Upper lobe of right lung (tissue), 1 donor: Measurements from ENCODE around the gene MAP6. TPM values are rescaled to one million over a fixed set of nuclear protein-coding genes. Genes with fewer than 3 reads are reported as not detected.

Experiments used
- ATAC-seq: fragments of 200-7000 bp; cut with Tn5 transposase; one replicate; pipeline ENCODE4 v1.9.1; 2020; ENCODE audit warnings: mild to moderate bottlenecking, moderate library complexity
- DNase-seq: peaks from one replicate; pipeline ENCODE4 v3.0.0-alpha.2; 2020
- H3K27ac ChIP-seq: fragments of 200-600 bp; one replicate; pipeline ENCODE4 v1.8.0; 2022
- H3K27me3 ChIP-seq: fragments of 200-600 bp; one replicate; pipeline ENCODE4 v1.8.0; 2022; ENCODE audit warnings: mild to moderate bottlenecking
- H3K36me3 ChIP-seq: fragments of 200-600 bp; one replicate; pipeline ENCODE4 v1.8.0; 2022
- H3K4me1 ChIP-seq: fragments of 200-600 bp; one replicate; pipeline ENCODE4 v1.8.0; 2022
- H3K4me3 ChIP-seq: fragments of 200-600 bp; one replicate; pipeline ENCODE4 v1.8.0; 2022; ENCODE audit warnings: mild to moderate bottlenecking
- H3K9me3 ChIP-seq: fragments of 200-600 bp; one replicate; pipeline ENCODE4 v1.8.0; 2022
- intact Hi-C: fragments of 100-400 bp; cut with DNase I; formaldehyde crosslinking; loops from one replicate; pipeline ENCODE4 v1.11.0; 2022
- total RNA-seq: library from RNA; stranded (reverse); fragmentation: NEBNext Ultra II Directional; extraction: Animal tissue kit (Norgen Biotek cat#: 25700); gene quantifications from one replicate; pipeline ENCODE4 v1.2.1, GENCODE V29; 2021
- TF ChIP-seq, protein P1 (sequence below): fragments of 200-600 bp; IDR thresholded peaks from one replicate; pipeline ENCODE4 v1.8.0; 2022; ENCODE audit warnings: antibody characterized with exemption
- donor health status: DM: no; HTN: yes; CAD: no; lungs with severe emphysema.

Gene MAP6
- total RNA-seq, 1 donor from 2014 or later = 5.8 TPM

DNA sequence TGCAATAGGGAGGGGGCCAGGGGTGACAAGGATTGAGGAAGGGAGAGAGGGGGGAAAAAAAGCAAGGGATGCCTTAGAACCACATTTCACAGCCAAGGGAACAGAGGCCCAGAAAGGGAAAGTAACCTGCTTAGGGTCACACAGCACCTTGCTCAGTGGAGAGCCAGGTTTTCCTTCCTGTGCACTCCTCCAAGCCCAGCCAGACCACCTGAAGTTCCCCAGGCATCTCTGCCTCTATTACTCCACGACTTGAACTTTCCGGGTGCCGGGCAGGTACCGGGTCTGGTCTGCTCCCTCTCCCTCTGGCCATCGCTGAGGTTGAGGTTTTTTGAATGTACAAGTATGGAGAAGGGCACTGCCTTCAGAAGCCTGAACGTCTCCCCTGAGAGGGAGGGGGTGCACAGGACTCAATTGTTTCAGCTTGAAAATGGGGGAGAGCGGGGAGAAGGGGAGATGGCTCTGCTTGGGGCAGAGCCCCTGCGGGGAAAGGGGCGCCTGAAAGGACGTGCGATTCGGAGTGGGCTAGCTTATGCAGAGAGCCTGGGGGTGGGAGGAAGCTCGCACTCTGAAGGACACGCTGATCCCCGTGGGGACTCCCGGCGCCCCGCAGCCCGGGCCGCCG, 107.3 kb downstream of the MAP6 start:
- H3K9me3 ChIP-seq = no peaks in the 10 kb centered on the region
- TF ChIP-seq, protein P1, sequence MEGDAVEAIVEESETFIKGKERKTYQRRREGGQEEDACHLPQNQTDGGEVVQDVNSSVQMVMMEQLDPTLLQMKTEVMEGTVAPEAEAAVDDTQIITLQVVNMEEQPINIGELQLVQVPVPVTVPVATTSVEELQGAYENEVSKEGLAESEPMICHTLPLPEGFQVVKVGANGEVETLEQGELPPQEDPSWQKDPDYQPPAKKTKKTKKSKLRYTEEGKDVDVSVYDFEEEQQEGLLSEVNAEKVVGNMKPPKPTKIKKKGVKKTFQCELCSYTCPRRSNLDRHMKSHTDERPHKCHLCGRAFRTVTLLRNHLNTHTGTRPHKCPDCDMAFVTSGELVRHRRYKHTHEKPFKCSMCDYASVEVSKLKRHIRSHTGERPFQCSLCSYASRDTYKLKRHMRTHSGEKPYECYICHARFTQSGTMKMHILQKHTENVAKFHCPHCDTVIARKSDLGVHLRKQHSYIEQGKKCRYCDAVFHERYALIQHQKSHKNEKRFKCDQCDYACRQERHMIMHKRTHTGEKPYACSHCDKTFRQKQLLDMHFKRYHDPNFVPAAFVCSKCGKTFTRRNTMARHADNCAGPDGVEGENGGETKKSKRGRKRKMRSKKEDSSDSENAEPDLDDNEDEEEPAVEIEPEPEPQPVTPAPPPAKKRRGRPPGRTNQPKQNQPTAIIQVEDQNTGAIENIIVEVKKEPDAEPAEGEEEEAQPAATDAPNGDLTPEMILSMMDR = no peak
- peaks cover 75% of the 10 kb centered on the region for H3K4me1 ChIP-seq
- intact Hi-C loops = no loop called here
- H3K27ac ChIP-seq = peak overlapping the region; percentile 99
- H3K4me3 ChIP-seq = peak overlapping the region; percentile 99
- ATAC-seq (no peak), DNase-seq (no peak)
- no peaks in the 10 kb centered on the region for H3K27me3 ChIP-seq
- H3K36me3 ChIP-seq = peaks cover 18% of the 10 kb centered on the region

DNA sequence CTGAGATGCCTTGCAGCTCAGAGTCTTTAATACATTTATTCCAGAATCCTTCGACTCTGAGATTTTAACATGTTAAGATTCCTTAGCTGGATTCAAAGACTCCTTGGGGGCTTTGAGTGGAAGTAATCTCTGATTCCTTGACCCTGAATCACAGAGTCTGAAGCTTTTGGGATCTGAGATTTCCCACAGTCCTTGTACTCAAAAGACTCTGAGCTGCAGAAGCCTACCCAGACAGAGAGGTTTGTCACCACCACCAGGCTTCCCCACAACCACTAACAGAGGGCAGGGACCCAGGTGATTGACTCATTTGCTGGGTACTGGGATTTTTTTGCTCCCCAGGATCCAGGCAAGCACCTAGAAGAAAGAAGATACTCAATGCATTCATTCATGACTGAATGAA, 108.2 kb downstream of the MAP6 start:
- Histone ChIP-seq H3K27ac (peak overlapping the region; percentile 99), H3K9me3 (no peaks in the 10 kb centered on the region), H3K36me3 (peaks cover 10% of the 10 kb centered on the region), H3K27me3 (no peaks in the 10 kb centered on the region), H3K4me1 (peaks cover 68% of the 10 kb centered on the region), H3K4me3 (no peak overlapping the region)
- no peak for ATAC-seq
- TF ChIP-seq, protein P1 = no peak
- DNase-seq = no peak
- intact Hi-C loops = no loop called here

DNA sequence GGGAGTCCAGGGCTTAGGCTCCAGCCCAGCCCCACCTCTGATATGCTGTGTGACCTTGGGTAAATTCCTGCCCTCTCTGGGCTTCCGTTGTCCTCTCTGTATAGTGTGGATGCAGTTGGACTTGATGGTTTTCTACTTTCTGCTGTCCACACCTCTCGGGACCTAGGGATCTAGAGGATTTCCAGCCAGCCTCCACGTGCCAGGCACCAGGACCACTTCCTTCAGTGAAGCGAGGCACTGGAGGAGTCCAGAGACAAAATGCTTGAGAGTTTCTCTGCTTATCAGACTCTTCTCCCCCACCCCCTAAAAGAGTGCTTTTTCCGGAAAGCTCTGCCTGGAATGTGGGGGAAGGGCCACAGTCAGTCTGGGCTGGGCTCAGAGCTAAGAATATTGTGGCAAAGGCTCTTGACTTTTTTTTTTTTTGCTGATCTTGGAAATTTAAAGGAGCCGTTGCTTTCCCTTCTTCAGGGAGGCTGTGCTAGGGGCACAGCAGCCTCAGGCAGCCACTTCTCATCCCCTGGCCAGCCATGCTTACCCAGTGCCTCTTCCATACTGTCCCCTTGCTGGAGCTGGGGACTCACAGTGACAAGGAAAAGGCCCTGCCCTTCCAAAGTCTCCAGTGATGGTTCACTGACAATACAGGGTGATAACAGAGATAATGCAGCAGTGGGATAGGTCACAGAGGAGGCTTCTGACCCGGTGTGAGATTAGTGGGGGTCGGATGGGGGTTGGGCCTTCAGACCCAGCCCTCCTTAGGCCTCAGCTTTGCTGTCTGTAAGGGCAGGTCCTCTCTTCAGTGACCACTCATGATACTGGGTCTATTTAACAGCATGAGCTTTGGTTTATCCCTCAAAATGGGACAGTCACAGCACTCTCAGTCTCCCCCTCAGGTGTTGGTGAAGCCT, 109.6 kb downstream of the MAP6 start:
- Histone ChIP-seq H3K4me3 (peak overlapping the region; percentile 28), H3K9me3 (no peaks in the 10 kb centered on the region), H3K27ac (peak overlapping the region; percentile 93), H3K36me3 (no peaks in the 10 kb centered on the region), H3K27me3 (no peaks in the 10 kb centered on the region), H3K4me1 (peaks cover 60% of the 10 kb centered on the region)
- TF ChIP-seq, protein P1 = no peak
- DNase-seq (peak; percentile 78), ATAC-seq (peak; percentile 57)
- intact Hi-C loops = no loop called here

DNA sequence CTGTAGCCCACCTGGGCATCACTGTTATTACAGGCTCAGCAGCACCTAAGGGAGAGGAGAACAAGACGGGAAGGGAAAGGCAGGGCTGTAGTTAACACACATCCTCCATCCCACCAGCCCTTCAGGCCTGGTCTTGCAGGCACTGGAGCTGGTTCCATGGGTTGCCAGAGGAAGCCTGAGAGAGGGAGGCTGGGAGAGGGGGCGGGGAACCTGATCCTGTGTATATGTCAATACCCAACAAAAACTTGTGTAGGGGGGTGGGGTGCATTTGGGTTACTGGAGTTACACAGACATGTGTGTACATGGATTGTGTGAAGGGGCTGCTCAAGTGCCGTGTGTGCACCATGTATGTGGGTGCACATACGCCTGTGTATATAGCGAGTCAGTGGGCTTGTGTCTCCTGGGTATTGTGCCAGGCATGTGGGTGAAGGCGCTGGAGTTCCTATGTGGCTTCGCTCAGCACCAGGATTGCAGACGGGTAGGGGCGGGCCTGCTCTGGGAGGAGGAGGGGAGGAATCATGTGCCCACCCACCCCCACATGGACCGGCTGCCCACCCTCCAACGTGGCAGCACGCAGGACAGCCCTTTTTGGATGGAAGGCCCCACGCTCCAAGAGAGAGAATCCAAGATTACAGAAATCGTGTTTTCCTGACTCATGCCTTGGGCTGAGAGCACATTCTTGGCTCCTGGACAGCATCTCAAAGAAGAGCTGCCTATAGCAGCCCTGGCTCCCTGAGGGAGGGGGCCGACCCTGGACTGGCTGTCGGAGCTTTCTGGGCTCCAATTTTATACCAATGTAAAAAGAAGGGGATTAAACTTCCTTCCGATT, 111.0 kb downstream of the MAP6 start:
- ATAC-seq = peak; percentile 46
- peaks cover 59% of the 10 kb centered on the region for H3K4me1 ChIP-seq
- intact Hi-C loops = no loop called here
- TF ChIP-seq, protein P1 = no peak
- H3K27me3 ChIP-seq = no peaks in the 10 kb centered on the region
- no peaks in the 10 kb centered on the region for H3K9me3 ChIP-seq
- H3K27ac ChIP-seq = peak overlapping the region; percentile 93
- H3K4me3 ChIP-seq = peak overlapping the region; percentile 28
- DNase-seq = peak; percentile 74
- no peaks in the 10 kb centered on the region for H3K36me3 ChIP-seq

DNA sequence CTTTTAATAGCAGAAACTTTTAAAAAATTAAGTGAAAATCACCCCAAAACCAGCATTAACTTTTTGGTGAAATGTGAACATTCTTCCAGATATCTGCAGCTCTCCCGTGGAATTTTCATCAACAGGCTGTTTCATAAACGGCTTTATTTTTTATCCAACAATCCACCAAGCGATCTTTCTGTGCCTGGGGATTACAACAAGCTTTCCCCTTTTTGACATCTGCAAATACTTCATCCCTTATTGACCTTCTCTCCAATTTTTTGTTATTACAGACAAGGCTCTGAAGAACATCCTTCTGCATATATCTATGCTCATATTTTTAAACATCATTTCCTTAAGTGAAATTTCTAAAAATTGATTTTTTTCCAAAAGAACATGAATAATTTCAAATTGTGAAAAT, 112.6 kb downstream of the MAP6 start:
- no peak overlapping the region for H3K27ac ChIP-seq
- H3K4me1 ChIP-seq = peaks cover 54% of the 10 kb centered on the region

More for the DNA sequence above, 112.6 kb downstream of the MAP6 start:
- Histone ChIP-seq H3K27me3 (no peaks in the 10 kb centered on the region), H3K4me3 (no peak overlapping the region), H3K9me3 (no peaks in the 10 kb centered on the region), H3K36me3 (no peaks in the 10 kb centered on the region)
- TF ChIP-seq, protein P1 = no peak
- intact Hi-C loops = no loop called here
- ATAC-seq (no peak), DNase-seq (no peak)
